HepG2 (cell line): ENCODE measurements around the gene HLA-C.

Experiments
- BHLHE40 ChIP-seq: IDR thresholded peaks from 2 replicates; pipeline ENCODE4 v1.6.1; 2011; ENCODE audit warnings: low read length, improper control_type of control experiment
- NFYB ChIP-seq: sonication (generic); formaldehyde crosslinking; IDR thresholded peaks from 2 replicates; pipeline ENCODE4 v1.4.0; 2020; ENCODE audit warnings: missing genetic modification reagents
- SIX4 ChIP-seq: sonication (generic); formaldehyde crosslinking; IDR thresholded peaks from 2 replicates; pipeline ENCODE4 v1.4.0; 2020; ENCODE audit warnings: missing genetic modification reagents
- SOX5 ChIP-seq: IDR thresholded peaks from 2 replicates; pipeline ENCODE4 v1.6.1; 2016; ENCODE audit warnings: borderline replicate concordance
- TAF1 ChIP-seq: sonication (generic); formaldehyde crosslinking; IDR thresholded peaks from 2 replicates; pipeline ENCODE4 v1.4.0; 2020; ENCODE audit warnings: missing genetic modification reagents
- ZFP36 ChIP-seq: fragments of 150-350 bp; IDR thresholded peaks from 2 replicates; pipeline ENCODE4 v1.6.1; 2018; ENCODE audit warnings: borderline replicate concordance, low read length, low read depth; ENCODE audit not compliant: partially characterized antibody
- ZNF335 ChIP-seq: sonication (generic); formaldehyde crosslinking; IDR thresholded peaks from 2 replicates; pipeline ENCODE4 v1.4.0; 2020; ENCODE audit warnings: missing genetic modification reagents
- TF ChIP-seq, protein P1 (sequence below): sonication (generic); formaldehyde crosslinking; IDR thresholded peaks from 2 replicates; pipeline ENCODE4 v1.5.0; 2020; ENCODE audit warnings: mild to moderate bottlenecking, missing genetic modification reagents, moderate library complexity

DNA sequence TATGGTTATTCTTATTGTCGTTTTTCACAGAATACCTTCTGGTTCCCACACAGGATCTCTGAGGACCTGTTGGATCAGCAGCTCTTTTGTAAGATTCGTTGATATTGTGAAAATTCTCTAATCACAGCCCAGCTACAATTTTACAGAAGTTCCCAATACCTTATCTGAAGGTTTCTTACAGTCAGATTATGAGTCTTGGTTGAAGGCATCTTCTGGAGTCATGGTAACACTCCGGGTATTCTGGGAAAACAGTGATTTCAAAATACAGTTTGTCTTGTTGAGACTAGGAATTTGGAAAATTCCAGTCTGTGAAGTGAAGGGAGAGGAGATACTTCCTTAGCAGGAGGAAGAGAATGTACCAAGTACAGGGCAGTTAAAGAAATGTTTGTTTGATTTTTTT, 22.2 kb upstream of the HLA-C start:
- no peak for TF ChIP-seq BHLHE40
- TF ChIP-seq NFYB (CRISPR knock-in tag), result no peak
- no peak for TF ChIP-seq ZNF335 (CRISPR knock-in tag)
- TF ChIP-seq ZFP36, result no peak
- TF ChIP-seq, protein P1, sequence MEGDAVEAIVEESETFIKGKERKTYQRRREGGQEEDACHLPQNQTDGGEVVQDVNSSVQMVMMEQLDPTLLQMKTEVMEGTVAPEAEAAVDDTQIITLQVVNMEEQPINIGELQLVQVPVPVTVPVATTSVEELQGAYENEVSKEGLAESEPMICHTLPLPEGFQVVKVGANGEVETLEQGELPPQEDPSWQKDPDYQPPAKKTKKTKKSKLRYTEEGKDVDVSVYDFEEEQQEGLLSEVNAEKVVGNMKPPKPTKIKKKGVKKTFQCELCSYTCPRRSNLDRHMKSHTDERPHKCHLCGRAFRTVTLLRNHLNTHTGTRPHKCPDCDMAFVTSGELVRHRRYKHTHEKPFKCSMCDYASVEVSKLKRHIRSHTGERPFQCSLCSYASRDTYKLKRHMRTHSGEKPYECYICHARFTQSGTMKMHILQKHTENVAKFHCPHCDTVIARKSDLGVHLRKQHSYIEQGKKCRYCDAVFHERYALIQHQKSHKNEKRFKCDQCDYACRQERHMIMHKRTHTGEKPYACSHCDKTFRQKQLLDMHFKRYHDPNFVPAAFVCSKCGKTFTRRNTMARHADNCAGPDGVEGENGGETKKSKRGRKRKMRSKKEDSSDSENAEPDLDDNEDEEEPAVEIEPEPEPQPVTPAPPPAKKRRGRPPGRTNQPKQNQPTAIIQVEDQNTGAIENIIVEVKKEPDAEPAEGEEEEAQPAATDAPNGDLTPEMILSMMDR (CRISPR knock-in tag), result no peak
- no peak for TF ChIP-seq TAF1 (CRISPR knock-in tag)
- no peak for TF ChIP-seq SOX5 (CRISPR knock-in tag)
- no peak for TF ChIP-seq SIX4 (CRISPR knock-in tag)
